Glutamatergic neuron (in vitro differentiated cells): ENCODE measurements around the gene IL17RB. TPM values are rescaled to one million over a fixed set of nuclear protein-coding genes. Genes with fewer than 3 reads are reported as not detected.

Source experiments
- DNase-seq: peaks from one replicate; pipeline ENCODE4 v3.0.0; 2022
- H3K27ac Mint-ChIP-seq: one replicate; pipeline ENCODE4 v1.8.0; 2020; ENCODE audit warnings: mild to moderate bottlenecking, mixed read lengths, inconsistent platforms; ENCODE audit not compliant: unreplicated experiment
- H3K27me3 Mint-ChIP-seq: one replicate; pipeline ENCODE4 v1.8.0; 2020; ENCODE audit warnings: mild to moderate bottlenecking, moderate library complexity, mixed read lengths, inconsistent platforms; ENCODE audit not compliant: unreplicated experiment
- H3K36me3 Mint-ChIP-seq: one replicate; pipeline ENCODE4 v1.8.0; 2020; ENCODE audit warnings: mild to moderate bottlenecking, mixed read lengths, inconsistent platforms; ENCODE audit not compliant: unreplicated experiment
- H3K4me1 Mint-ChIP-seq: one replicate; pipeline ENCODE4 v1.8.0; 2020; ENCODE audit warnings: mild to moderate bottlenecking, low read depth, mixed read lengths, inconsistent platforms; ENCODE audit not compliant: unreplicated experiment
- H3K4me3 Mint-ChIP-seq: one replicate; pipeline ENCODE4 v1.8.0; 2020; ENCODE audit warnings: mild to moderate bottlenecking, mixed read lengths, inconsistent platforms; ENCODE audit not compliant: unreplicated experiment
- H3K9me3 Mint-ChIP-seq: one replicate; pipeline ENCODE4 v1.8.0; 2020; ENCODE audit warnings: mild to moderate bottlenecking, moderate library complexity, mixed read lengths, inconsistent platforms; ENCODE audit not compliant: unreplicated experiment
- CTCF ChIP-seq: fragments of 200-600 bp; sonication (generic); IDR thresholded peaks from one replicate; pipeline ENCODE4 v1.5.0; 2021; ENCODE audit not compliant: partially characterized antibody, unreplicated experiment
- total RNA-seq: library from RNA; stranded (reverse); fragmentation: NEBNext Ultra II Directional; extraction: Animal tissue kit (Norgen Biotek cat#: 25700); gene quantifications from one replicate; pipeline ENCODE4 v1.2.1, GENCODE V29; 2021; ENCODE audit not compliant: unreplicated experiment

The IL17RB gene
- total RNA-seq, 1 donor from 2014 or later = 0.78 TPM

GRCh38 chr3:53846851-53847155, 435 bp downstream of the IL17RB start:
- H3K27ac Mint-ChIP-seq = no peak overlapping the region
- H3K4me3 Mint-ChIP-seq = peak overlapping the region; percentile 69
- peaks cover 19% of the 10 kb centered on the region for H3K27me3 Mint-ChIP-seq
- peaks cover 22% of the 10 kb centered on the region for H3K4me1 Mint-ChIP-seq
- no peak for TF ChIP-seq CTCF
- DNase-seq = no peak
- H3K36me3 Mint-ChIP-seq = no peaks in the 10 kb centered on the region
- H3K9me3 Mint-ChIP-seq = peaks cover 8% of the 10 kb centered on the region

GRCh38 chr3:53849916-53850315, 3.5 kb downstream of the IL17RB start:
- DNase-seq = no peak
- peaks cover 5% of the 10 kb centered on the region for H3K9me3 Mint-ChIP-seq

DNA sequence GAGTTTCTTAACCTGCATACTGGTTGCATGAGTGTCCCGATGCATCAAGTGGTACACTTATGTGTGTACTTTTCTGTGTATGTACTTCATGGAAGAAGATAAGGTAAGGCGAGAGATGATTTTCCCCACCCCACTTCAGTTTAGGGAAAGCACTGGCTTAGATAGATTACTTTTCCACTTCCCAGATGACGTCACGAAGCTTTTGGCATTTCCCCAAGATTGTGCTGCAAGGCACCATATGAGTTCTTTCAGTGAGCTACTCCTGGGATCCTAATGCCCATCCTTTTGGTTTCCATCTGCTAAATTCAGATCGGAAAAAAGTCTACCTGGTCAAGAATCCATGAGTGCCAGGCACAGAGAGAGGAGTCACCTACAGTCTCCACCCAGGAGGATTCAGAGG, 4.5 kb downstream of the IL17RB start:
- Mint-ChIP-seq H3K4me1 (no peaks in the 10 kb centered on the region), H3K36me3 (no peaks in the 10 kb centered on the region), H3K27me3 (peaks cover 6% of the 10 kb centered on the region), H3K9me3 (peaks cover 3% of the 10 kb centered on the region), H3K27ac (no peak overlapping the region), H3K4me3 (no peak overlapping the region)
- TF ChIP-seq CTCF = no peak
- DNase-seq = no peak

More at GRCh38 chr3:53849916-53850315, 3.5 kb downstream of the IL17RB start:
- no peaks in the 10 kb centered on the region for H3K4me1 Mint-ChIP-seq
- H3K27me3 Mint-ChIP-seq = peaks cover 8% of the 10 kb centered on the region
- H3K4me3 Mint-ChIP-seq = no peak overlapping the region
- H3K27ac Mint-ChIP-seq = no peak overlapping the region
- TF ChIP-seq CTCF = no peak
- no peaks in the 10 kb centered on the region for H3K36me3 Mint-ChIP-seq

GRCh38 chr3:53856964-53857363, 10.6 kb downstream of the IL17RB start:
- no peak for TF ChIP-seq CTCF
- H3K9me3 Mint-ChIP-seq = no peaks in the 10 kb centered on the region
- H3K4me3 Mint-ChIP-seq = no peak overlapping the region
- no peaks in the 10 kb centered on the region for H3K36me3 Mint-ChIP-seq
- H3K27ac Mint-ChIP-seq = no peak overlapping the region
- DNase-seq = no peak
- H3K4me1 Mint-ChIP-seq = no peaks in the 10 kb centered on the region
- no peaks in the 10 kb centered on the region for H3K27me3 Mint-ChIP-seq

DNA sequence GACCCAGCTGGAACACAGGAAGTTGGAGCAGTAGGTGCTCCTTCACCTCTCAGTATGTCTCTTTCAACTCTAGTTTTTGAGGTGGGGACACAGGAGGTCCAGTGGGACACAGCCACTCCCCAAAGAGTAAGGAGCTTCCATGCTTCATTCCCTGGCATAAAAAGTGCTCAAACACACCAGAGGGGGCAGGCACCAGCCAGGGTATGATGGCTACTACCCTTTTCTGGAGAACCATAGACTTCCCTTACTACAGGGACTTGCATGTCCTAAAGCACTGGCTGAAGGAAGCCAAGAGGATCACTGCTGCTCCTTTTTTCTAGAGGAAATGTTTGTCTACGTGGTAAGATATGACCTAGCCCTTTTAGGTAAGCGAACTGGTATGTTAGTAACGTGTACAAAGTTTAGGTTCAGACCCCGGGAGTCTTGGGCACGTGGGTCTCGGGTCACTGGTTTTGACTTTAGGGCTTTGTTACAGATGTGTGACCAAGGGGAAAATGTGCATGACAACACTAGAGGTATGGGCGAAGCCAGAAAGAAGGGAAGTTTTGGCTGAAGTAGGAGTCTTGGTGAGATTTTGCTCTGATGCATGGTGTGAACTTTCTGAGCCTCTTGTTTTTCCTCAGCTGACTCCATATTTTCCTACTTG, 11.9 kb downstream of the IL17RB start:
- Mint-ChIP-seq H3K4me1 (no peaks in the 10 kb centered on the region), H3K27me3 (no peaks in the 10 kb centered on the region), H3K36me3 (no peaks in the 10 kb centered on the region), H3K4me3 (peak overlapping the region; percentile 11), H3K9me3 (no peaks in the 10 kb centered on the region), H3K27ac (no peak overlapping the region)
- DNase-seq = no peak
- TF ChIP-seq CTCF = no peak
